GM18520 (cell line): ENCODE measurements around the gene PPP4R2.
A peak's percentile ranks its signal among the peaks of the same experiment; 100 is the strongest.

Source experiments
- ATAC-seq: cut with Tn5 transposase; IDR thresholded peaks from one replicate; pipeline ENCODE4 v1.9.1; 2021; ENCODE audit not compliant: unreplicated experiment

PPP4R2 gene

GRCh38 chr3:73068419-73068818 is 71.8 kb downstream of the PPP4R2 start:
- no peak for ATAC-seq

- ATAC-seq, result no peak
Observed at GRCh38 chr3:73069187-73069586, 72.6 kb downstream of the PPP4R2 start.

GRCh38 chr3:73069775-73070444 is 73.3 kb downstream of the PPP4R2 start:
- no peak for ATAC-seq

GRCh38 chr3:73070675-73071575 is 74.3 kb downstream of the PPP4R2 start:
- no peak for ATAC-seq

- no peak for ATAC-seq
Observed at GRCh38 chr3:73071952-73072351, 75.3 kb downstream of the PPP4R2 start.

GRCh38 chr3:73072634-73073033 is 76.0 kb downstream of the PPP4R2 start:
- no peak for ATAC-seq

- ATAC-seq, result no peak
Observed at GRCh38 chr3:73073091-73073707, 76.6 kb downstream of the PPP4R2 start.

- no peak for ATAC-seq
Observed at GRCh38 chr3:73074781-73075180, 78.2 kb downstream of the PPP4R2 start.

- ATAC-seq, result no peak
Observed at GRCh38 chr3:73080216-73080966, 83.8 kb downstream of the PPP4R2 start.

GRCh38 chr3:73081140-73081539 is 84.5 kb downstream of the PPP4R2 start:
- no peak for ATAC-seq

- no peak for ATAC-seq
Observed at GRCh38 chr3:73084170-73084569, 87.6 kb downstream of the PPP4R2 start.

GRCh38 chr3:73086071-73086494 is 89.5 kb downstream of the PPP4R2 start:
- no peak for ATAC-seq

GRCh38 chr3:73094129-73094528 is 97.5 kb downstream of the PPP4R2 start:
- no peak for ATAC-seq

- ATAC-seq, result no peak
Observed at GRCh38 chr3:73094951-73095350, 98.3 kb downstream of the PPP4R2 start.

- ATAC-seq, result no peak
Observed at GRCh38 chr3:73096169-73096568, 99.6 kb downstream of the PPP4R2 start.

GRCh38 chr3:73098026-73098425 is 101.4 kb downstream of the PPP4R2 start:
- no peak for ATAC-seq

- no peak for ATAC-seq
Observed at GRCh38 chr3:73098873-73099272, 102.3 kb downstream of the PPP4R2 start.

- peak; percentile 60 for ATAC-seq
Observed at GRCh38 chr3:73100741-73101559, 104.3 kb downstream of the PPP4R2 start.

- no peak for ATAC-seq
Observed at GRCh38 chr3:73101881-73102280, 105.3 kb downstream of the PPP4R2 start.

- ATAC-seq, result no peak
Observed at GRCh38 chr3:73107215-73107614, 110.6 kb downstream of the PPP4R2 start.
